ENCODE results near the gene IGF2BP1.
"Not testable (repeated sequence)": the region's sequence is repeated elsewhere in the genome, so short reads cannot be mapped to it uniquely, and the experiment has no call there.

Gene IGF2BP1

DNA sequence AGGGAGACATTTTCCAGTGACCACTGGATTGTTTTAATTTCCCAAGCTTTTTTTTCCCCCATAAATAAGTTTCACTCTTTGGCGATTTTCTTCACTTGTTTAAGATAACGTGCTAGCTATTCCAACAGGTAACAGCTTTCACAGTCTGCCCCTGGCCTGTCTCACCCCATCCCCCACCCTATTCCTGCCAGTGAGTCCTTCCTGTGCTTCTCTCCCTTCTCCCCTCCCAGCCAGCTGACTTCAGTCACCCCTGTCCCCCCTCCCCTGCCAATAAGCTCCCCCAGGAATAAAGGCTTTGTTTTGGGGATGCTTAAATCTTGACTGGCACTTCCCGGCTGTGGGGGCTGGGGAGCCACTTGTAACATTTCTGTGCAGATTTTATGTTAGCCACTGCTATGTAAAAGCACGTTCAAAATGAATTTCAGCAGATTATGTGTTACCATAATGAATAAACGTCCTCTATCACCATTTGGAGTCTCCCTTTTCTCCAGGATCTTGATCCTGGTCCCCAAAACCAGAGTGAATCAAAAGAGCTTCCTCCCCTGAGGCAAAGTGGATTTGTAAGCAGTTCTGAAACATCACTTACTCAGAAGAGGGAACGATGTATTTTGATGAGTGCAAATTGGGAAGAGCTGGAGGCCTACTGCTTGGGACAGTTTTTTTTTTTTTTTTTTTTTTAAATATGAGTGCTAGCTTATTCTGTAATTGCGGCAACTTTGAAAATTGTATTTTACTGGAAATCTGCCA, 58.2 kb downstream of the IGF2BP1 start:
- no peak for DNase-seq

DNA sequence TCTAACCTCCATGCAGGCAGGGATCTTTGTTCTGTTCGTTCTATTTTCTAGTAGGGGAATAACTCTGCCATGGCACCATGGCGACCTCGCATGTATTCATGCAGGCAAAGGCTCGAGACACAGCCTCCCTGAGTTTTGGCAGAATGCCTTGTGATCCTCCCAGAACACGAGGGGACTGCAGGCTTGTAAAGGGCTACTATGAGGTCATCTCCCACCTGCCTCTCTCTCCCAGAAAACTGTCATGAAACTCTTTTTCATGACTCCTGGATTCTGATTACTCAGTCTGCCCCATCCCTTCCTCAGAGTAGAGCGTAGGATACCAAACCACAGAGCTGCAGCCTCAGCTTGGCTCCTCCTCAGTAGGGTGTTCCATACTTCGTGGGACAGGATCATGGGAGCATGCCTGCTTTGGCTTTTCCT, 64.3 kb downstream of the IGF2BP1 start:
- DNase-seq, result no peak

DNA sequence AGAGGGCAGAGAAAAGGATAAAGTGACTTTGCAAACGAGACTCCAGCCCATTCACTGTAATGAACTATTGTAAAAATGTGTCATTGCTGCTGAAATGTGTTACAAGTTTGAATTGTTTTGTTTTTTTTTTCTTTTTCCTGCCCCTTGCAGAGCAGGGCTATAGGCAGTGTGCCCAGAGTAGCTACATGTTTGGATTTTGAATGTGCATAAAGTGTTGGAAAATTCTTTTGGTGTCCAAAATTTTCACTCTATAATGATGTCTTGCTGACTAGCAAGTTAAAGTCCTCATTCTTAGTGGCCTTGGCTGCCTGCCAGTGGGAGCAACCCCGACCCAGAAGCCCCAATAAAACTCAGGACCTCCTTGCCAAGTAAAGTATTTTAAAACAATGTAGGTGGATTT, 66.5 kb downstream of the IGF2BP1 start:
- DNase-seq, result no peak

DNA sequence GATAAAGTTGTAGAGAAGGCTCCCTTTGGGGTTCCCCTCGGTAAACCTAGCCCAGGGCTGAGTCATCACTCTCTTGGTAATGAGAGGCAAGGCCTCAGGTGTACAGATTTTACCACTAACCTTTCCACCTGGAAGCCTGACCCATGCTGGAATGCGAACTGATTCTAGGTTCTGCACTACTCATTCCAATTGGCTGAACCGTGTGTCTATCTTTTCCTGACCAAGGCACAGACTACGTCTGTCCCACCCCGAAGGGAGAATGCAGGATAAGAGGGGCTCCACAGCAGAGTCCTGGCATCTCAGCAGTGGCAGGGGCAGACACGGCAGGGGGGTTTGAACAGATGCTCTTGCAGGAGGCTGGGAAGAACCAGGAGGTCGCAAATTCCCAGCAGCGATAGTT, 70.0 kb downstream of the IGF2BP1 start:
- DNase-seq, result no peak

DNA sequence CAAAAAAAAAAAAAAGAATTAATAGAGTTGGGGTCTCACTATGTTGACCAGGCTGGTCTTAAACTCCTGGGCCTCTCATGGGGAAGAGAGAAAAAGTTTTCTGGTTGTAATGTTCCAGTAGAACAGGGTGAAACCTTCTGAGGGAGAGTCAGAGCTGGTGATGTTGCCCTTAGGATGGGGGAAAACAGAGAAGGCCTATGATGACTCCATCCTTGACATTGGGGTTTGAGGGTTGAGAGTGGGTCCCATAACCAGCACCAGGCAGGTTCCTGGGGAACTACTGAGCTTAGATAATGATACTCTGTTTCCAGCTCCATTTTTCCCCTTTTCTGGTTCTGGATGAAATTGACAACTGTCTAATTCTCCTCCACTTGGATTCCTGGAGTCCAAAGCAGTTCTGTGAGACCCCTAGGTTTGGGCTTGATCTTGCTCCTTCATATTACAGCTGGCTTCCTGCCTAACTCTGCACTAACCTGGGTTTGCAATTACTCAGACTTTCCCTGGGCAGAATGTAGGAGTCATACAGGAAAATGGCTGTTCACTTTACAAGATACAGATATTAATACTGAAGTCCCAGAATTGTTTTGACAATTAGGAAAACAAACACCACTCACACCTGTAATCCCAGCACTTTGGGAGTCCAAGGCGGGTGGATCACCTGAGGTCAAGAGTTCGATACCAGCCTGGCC, 72.5 kb downstream of the IGF2BP1 start:
- no peak for DNase-seq

DNA sequence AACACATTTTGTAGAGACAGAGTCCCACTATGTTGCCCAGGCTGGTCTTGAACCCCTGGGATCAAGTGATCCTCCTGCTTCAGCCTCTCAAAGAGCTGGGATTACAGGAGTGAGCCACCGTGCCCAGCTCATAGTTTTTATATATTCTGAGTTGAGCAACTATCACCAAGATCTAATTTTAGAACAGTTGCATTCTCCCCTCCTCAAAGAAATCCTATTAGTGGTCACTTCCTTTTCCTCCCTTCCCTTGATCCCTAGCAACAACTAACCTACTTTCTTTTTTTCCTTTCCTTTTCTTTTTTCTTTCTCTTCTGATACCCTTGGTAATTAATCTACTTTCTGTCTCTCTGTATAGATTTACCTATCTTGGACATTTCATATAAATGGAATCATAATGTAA, 73.9 kb downstream of the IGF2BP1 start:
- no peak for DNase-seq

DNA sequence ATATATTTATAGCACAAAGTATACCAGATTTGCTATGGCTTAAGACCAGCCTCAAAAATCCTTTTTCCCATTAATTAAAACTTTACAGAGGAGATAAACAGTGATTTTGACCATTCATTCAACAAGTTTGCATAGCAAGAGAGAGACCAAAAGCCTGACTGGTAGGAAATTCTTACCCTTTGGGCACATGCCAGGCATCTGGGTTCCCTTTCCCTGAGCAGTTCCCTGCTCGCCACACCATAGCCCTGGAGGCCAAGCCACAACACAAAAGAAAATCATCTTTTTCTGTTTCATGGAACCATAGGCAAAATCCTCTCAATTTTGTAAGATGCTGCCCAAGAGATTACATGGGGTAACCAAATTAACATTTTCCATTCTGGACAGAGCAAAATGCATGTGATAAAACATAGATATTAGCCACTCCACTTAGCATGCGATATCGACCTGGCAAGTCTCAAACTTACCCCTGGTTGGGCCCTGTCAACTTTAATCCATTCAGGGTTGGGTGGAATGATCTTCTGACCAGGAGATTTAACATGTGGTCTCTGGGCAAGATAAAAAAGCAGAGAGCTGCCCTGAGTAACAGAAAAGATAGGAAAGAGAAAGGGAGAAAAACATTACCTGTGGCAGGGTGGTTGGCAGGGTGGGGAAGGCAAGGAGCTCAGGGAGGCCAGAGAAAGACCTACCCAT, 77.8 kb downstream of the IGF2BP1 start:
- no peak for DNase-seq

DNA sequence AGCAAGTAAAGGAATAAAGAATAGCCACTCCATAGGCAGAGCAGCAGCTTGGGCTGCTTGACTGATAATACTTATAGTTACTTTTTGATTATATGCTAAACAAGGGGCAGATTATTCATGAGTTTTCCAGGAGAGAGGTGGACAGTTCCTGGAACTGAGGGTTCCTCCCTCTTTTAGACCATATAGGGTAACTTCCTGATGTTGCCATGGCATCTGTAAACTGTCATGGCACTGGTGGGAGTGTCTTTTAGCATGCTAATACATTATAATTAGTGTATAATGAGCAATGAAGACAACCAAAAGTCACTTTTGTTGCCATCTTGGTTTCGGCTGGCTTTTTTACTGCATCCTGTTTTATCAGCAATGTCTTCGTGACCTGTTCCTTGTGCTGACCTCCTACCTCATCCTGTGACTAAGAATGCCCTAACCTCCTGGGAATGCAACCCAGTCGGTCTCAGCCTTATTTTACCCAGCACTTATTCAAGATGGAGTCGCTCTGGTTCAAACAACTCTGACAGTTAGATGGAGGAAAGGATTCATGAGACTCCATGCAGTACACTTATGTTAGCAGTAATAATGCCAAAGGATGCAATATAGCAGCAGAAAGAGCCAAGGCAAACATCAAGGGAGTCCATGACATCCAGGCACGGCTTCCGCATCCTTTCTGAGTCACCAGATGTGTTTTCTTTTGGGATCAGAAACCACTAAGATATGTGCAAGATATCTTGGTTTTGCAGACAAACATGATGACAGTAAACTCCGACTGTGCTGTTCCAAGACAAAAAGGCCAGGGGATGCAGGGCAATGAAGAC, 79.6 kb downstream of the IGF2BP1 start:
- DNase-seq, result no peak

DNA sequence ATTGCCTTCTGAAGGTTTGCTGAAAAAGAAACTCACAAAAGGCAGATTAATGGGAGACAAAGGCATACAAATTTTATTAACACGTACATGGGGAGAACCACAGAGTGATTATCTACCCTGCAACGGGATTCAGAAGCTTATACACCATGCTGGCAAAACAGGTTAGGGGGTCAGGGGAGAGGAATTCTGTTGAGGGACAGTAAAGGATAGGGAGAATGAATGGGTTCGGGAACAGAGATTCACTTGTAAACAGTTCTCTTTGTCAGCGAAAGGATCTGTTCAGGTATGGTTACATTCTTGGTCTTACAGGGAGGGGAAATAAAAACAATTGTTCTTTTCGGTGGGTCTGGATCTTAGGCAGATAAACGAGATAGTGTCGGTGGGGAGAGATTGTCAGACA, 81.1 kb downstream of the IGF2BP1 start:
- no peak for DNase-seq

DNA sequence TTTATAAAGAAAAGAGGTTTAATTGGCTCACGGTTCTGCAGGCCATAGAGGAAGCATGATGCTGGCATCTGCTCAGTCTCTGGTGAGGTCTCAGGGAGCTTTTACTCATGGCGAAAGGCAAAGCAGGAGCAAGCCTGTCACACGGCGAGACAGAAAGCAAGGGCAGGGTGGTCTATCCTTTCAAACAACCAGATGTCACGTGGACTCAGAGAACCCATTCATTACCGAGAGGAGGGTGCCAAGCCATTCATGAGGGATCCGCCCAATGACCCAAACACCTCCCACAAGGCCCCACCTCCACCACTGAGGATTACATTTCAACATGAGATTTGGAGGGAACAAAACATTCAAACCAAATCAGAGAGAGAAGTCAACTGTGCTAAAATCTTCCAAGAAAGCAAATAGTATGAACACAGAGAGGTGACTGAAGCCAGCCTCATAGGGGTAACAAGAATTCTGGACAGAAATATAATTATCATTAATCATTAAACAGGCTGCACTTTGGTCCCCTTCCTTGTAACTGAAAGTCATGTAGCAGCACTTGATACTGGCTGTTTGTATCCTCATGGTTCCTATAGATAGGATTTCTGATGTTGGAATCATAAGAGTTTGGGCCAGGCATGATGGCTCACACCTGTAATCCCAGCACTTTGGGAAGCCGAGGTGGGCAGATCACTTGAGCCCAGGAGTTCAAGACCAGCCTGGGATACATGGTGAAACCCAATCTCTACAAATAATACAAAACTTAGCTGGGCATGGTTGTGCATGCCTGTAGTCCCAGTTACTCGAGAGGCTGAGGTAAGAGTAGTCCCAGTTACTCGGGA, 82.9 kb downstream of the IGF2BP1 start:
- no peak for DNase-seq

DNA sequence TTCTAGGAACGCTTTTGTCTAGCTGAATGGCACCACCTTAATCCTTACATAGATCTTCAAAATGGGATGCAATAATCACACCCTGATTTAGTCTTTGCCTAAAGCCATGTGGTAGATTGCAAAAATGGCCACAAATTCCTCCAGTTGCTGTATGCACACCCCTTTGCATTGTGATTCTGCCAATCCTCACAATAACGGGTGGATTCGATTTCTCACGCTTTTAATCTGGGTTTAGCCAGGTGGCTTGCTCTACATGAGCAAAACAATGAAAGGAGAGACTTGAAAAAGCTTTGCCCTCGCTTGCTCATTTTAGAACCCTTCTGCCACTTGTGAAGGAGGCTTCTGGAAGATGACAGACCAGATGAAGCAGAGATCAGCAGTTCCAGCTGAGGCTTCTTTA, 85.0 kb downstream of the IGF2BP1 start:
- no peak for DNase-seq

DNA sequence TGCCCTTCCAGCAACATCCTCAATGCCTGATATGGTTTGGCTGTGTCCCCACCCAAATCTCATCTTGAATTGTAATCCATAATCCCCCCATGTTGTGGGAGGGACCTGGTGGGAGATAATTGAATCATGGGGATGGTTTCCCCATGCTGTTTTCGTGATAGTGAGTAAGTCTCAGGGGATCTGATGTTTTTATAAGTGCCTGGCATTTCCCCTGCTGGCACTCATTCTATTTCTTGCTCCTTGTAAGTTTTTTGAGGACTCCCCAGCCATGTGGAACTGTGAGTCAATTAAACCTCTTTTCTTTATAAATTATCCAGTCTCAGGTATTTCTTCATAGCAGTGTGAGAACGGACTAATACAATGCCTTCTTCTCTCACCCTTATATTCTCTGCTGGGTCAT, 87.9 kb downstream of the IGF2BP1 start:
- not testable (repeated sequence) for DNase-seq

DNA sequence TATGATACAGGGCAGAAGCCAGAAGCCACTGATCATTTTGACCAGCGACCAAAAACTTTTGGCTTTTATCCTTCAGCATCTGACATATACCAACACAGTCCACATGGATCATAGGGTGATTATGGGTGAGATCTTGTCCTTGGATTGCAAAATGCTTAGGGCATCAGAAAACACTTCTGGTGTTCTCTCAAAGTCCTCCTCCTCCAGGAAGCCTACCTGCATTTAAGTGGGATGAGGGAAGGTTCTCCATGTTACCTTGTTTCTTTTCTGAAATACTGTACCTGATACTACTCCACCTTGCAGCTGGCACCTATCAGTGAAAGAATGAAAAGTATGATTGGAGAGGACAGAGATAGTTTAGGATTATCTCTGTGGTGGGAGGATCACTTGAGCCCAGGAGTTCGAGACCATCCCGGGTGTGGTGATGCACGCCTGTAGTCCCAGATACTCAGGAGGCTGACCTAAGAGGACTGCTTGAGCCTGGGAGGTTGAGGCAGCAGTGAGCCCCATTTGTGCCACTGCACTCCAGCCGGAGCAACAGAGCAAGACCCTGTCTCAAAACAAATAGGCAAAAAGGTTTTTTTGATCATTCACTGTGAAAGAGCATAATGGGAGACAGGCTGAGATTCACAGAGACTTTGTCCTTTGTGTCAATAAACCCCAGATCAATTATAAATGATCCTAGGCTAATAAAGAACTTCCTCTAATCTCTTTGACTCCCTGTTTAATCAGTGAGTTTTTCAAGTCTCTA, 88.6 kb downstream of the IGF2BP1 start:
- no peak for DNase-seq

DNA sequence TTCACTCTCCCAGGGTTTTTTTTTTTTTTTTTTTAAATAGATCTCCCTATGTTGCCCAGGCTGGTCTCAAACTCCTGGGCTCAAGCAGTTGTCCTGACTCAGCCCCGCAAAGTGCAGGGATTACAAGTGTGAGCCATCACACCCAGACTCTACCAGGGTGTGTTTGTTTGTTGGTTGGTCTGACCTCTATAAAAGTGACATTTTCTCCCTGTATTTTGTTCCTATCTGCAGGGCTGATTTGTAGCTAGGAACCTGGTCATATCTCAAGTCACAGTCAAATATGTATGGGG, 89.1 kb downstream of the IGF2BP1 start:
- DNase-seq, result no peak

DNA sequence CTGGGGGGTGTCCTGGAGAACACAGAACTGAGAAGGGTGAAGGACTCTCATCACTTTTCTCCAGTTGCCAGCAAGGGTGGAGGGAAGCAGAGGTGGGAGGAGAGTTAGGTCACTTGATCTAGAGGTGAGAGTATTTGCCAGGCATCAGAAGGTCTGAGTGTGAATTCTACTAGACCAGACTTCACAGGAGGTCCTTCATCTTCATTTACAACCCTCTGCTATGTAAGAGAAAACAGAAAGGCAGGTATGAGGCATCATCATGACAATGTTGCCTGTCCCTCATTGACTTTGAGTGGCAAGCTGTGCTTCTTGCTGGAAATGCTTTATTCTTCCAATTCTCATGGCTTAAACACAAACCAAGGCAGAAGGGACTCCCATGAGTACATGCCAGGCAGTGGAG, 89.5 kb downstream of the IGF2BP1 start:
- DNase-seq, result no peak

DNA sequence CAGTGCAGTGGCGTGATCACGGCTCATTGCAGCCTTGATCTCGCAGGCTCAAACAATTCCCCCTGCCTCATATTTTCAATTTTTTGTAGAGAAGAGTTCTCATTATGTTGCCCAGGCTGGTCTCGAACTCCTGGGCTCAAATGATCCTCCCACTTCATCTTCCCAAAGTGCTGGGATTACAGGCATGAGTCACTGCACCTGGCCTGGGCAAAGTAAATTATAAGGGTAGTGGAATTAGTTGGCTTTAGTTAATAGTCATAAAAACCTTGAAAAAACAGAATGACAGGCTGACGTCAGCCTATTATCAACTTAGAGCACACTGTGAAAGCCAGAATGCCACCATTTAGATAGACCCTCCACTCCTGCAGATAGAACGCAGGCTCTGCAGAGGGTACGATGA, 91.9 kb downstream of the IGF2BP1 start:
- DNase-seq, result no peak

DNA sequence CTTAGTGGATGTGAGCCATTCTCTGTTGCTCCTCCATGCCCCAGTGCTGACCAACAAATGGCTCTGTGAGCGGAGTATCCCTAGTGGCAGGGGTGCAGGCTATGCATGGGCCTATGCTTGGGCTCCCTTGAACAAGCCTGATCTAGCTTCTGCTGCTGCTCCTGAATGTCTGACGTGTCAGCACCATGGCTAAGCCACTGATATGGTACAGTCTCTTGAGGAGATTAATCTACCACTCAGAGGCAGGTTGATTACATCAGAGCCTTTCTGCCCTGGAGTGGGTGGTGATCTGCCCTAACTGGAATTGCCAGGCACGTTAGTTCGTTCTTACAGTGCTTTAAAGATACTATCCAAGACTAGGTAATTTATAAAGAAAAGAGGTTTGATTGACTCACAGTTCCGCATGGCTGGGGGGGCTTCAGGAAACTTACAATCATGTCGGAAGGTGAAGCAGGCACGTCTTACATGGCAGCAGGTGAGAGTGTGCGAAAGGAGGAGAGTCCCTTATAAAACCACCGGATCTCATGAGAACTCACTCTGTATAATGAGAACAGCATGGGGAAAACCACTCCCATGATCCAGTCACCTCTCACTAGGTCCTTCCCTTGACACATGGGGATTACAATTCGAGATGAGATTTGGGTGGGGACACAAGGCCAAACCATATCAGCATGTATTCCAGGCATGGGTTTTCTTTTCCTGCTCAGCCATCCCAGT, 93.9 kb downstream of the IGF2BP1 start:
- no peak for DNase-seq

DNA sequence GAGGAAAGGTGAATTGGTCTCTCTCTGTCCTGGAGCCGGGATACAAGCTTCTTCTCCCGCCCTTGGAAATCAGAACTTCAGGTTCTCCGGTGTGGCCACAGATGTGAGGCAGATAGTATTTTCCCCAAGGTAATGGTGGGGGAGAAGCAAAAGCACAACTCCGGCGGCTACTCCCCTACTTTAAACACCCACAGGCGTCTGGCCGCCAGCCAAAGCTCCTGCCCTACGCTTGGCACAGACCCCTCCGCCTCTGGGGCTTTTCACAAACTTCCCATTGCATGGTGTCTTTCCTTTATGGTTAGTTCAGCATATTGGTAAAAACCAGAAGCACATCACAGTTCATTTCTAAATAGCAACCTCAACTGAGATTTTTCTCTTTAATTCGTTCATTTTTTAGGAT, 95.9 kb downstream of the IGF2BP1 start:
- no peak for DNase-seq

DNA sequence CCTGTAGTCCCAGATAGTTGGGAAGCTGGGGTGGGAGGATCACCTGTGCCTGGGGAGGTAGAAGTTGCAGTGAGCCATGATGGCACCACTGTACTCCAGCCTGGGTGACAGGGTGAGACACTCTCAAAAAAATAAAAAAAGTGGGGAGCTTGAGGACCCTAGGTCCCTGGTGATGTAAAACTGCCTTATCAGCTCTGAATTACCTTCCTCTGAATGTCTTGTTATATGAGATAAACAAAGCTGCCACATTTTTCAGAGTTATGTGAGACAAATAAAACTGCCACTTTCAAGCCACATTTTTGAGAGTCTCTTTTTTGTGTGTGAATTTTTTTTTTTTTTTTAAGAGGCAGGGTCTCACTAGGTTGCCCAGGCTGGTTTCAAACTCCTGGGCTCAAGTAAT, 103.4 kb downstream of the IGF2BP1 start:
- DNase-seq, result no peak

DNA sequence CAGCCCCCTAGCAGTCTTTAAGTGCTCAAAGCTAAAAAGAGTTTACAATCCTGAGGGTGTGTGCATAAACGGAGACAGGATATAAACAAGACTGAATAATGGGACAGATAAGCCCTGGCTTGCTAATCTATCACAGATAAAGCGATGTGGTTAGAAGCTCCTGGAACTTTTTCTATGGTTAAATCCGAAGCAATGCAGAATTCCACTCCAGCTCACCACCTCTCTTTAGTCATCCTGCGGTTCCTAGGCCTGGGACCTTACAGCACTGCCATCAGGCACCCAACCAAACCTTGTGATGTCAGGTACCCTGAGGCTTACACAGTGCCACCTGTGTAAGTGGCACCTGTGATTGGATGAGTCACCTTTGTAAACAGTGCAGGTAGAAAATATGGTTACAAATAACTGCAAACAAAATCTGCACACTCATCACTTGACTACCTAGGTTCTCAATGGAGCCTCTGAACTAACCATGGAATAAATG, 103.9 kb downstream of the IGF2BP1 start:
- no peak for DNase-seq

DNA sequence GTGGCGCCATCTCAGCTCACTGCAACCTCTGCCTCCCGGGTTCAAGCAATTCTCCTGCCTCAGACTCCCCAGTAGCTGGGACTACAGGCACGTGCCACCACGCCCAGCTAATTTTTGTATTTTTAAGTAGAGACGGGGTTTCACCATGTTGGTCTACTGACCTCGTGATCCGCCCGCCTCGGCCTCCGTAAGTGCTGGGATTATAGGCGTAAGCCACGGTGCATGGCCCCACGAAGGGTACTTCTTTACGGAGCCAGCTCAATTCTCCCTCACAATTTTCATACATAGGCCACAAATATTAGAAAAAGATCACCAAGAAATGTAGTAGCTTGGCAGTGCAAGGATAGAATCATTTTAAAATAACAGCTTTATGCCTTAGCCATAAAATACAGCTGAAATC, 106.2 kb downstream of the IGF2BP1 start:
- DNase-seq, result not testable (repeated sequence)
